Tibial nerve (tissue), 4 donors: ENCODE measurements around the gene NEDD4. TPM values are rescaled to one million over a fixed set of nuclear protein-coding genes. Genes with fewer than 3 reads are reported as not detected.

Source experiments
- DNase-seq, 2 donors: peaks; one replicate each; pipeline ENCODE4 v3.0.0-alpha.2; 2019; ENCODE audit warnings: low spot score in 2 of 2
- H3K27ac ChIP-seq, 4 donors: fragments of 200-600 bp; sonication (generic) in 3 of 4; one replicate each; pipeline ENCODE4 v1.5.1; 2017 to 2019; ENCODE audit warnings: mild to moderate bottlenecking in 1 of 4
- H3K27me3 ChIP-seq, 2 donors: fragments of 200-600 bp; sonication (generic) in 1 of 2; one replicate each; pipeline versions ENCODE4 v1.5.1 to v1.6.0; 2017 to 2019
- H3K36me3 ChIP-seq, 3 donors: fragments of 200-600 bp; sonication (generic); one replicate each; pipeline ENCODE4 v1.5.1; 2018 to 2019
- H3K4me1 ChIP-seq, 4 donors: fragments of 200-600 bp; sonication (generic) in 3 of 4; one replicate each; pipeline ENCODE4 v1.5.1; 2017 to 2019
- H3K4me3 ChIP-seq, 4 donors: fragments of 200-600 bp; sonication (generic) in 3 of 4; one replicate each; pipeline ENCODE4 v1.5.1; 2017 to 2019; ENCODE audit warnings: mild to moderate bottlenecking in 1 of 4, moderate library complexity in 1 of 4
- H3K9me3 ChIP-seq, 4 donors: fragments of 200-600 bp; sonication (generic) in 3 of 4; one replicate each; pipeline ENCODE4 v1.5.1; 2017 to 2019
- EP300 ChIP-seq, 2 donors: sonication (generic); formaldehyde crosslinking; IDR thresholded peaks; one replicate each; pipeline ENCODE4 v1.6.1; 2017; ENCODE audit warnings: antibody characterized with exemption in 2 of 2, mild to moderate bottlenecking in 1 of 2
- POLR2A ChIP-seq, 2 donors: fragments of 450-650 bp; IDR thresholded peaks; one replicate each; pipeline ENCODE4 v1.6.1; 2017; ENCODE audit warnings: antibody characterized with exemption in 2 of 2, mild to moderate bottlenecking in 2 of 2, moderate library complexity in 2 of 2
- WGBS, 2 donors: methylation state at CpG; one replicate each; pipeline ENCODE4 v1.1.5; 2018; 5-methylcytosine and 5-hydroxymethylcytosine counted together
- small RNA-seq: library from RNA; depleted of rRNA; stranded (forward); fragments of <200 nt; gene quantifications from one replicate; pipeline ENCODE3, GENCODE V24; 2016
- total RNA-seq, 4 donors: library from RNA; depleted of rRNA; stranded (reverse); fragments of >200 nt; gene quantifications; one replicate each; pipeline ENCODE4 v1.1.0, GENCODE V29; 2016
- TF ChIP-seq, protein P1 (sequence below), 5 experiments: fragments of 200-600 bp in 3 of 5; fragments of 450-650 bp in 2 of 5; sonication (generic) in 3 of 5; IDR thresholded peaks; one replicate each; pipeline ENCODE4 v1.5.1; 2016 to 2019; ENCODE audit warnings: antibody characterized with exemption in 5 of 5, mild to moderate bottlenecking in 3 of 5, moderate library complexity in 2 of 5

NEDD4 gene
- total RNA-seq, 4 donors from 2014 or later = 8.4 to 12.9 (median 12.2) TPM

DNA sequence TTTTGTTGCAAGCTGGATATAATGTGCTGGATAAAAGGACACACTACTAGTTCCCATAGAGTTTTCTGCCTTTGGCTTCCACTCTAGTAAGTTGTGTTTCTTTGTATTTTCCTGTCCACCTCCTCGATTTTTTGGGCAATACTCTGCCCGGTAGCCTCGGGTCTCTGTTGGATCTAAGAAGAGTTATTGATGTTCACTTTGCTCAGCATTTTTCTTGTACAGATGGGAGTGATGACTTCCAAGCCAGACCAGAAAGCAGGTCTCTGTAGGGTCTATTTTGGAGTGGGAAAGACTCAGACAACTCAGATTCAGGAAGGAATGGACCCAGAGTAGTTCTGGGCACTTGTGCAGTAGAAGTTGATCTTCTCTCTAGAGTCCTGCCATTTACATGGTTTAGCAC, 214.5 kb downstream of the NEDD4 start:
- H3K27ac ChIP-seq = no peak overlapping the region
- TF ChIP-seq POLR2A (IDR thresholded peaks at IDR 0.05) (no peak), EP300 (IDR thresholded peaks at IDR 0.05) (no peak)
- TF ChIP-seq, protein P1, sequence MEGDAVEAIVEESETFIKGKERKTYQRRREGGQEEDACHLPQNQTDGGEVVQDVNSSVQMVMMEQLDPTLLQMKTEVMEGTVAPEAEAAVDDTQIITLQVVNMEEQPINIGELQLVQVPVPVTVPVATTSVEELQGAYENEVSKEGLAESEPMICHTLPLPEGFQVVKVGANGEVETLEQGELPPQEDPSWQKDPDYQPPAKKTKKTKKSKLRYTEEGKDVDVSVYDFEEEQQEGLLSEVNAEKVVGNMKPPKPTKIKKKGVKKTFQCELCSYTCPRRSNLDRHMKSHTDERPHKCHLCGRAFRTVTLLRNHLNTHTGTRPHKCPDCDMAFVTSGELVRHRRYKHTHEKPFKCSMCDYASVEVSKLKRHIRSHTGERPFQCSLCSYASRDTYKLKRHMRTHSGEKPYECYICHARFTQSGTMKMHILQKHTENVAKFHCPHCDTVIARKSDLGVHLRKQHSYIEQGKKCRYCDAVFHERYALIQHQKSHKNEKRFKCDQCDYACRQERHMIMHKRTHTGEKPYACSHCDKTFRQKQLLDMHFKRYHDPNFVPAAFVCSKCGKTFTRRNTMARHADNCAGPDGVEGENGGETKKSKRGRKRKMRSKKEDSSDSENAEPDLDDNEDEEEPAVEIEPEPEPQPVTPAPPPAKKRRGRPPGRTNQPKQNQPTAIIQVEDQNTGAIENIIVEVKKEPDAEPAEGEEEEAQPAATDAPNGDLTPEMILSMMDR (IDR thresholded peaks at IDR 0.05) = no peak
- no peak for DNase-seq

More for the DNA sequence above, 214.5 kb downstream of the NEDD4 start:
- no peaks in the 10 kb centered on the region for H3K4me1 ChIP-seq
- H3K36me3 ChIP-seq = no peaks in the 10 kb centered on the region
- WGBS, 2 donors = 80 to 84% methylated on average over 3 of the region's 3 CpGs
- no peak overlapping the region for H3K4me3 ChIP-seq
- H3K9me3 ChIP-seq = peaks cover 0 to 8% (median 0%) of the 10 kb centered on the region in 4 donors
- no peaks in the 10 kb centered on the region for H3K27me3 ChIP-seq

Small RNA genes lying within 50 kb of the gene (small RNA-seq; reads per million reads assigned to genes)
- not detected for gene RN7SL568P
